Large intestine (tissue), 3 donors: ENCODE results near the gene CAMK2D. TPM values are rescaled to one million over a fixed set of nuclear protein-coding genes. Genes with fewer than 3 reads are reported as not detected.

Experiments used
- DNase-seq, 2 donors: peaks; one replicate each; pipeline versions ENCODE4 v3.0.0 to v3.0.0-alpha.2; 2013
- H3K27ac ChIP-seq: one replicate; pipeline ENCODE4 v1.5.1; 2013; ENCODE audit warnings: low read length
- H3K27me3 ChIP-seq: 2 replicates; pipeline ENCODE4 v1.6.1; 2013; ENCODE audit warnings: low read length; ENCODE audit not compliant: control insufficient read depth, insufficient read depth
- H3K36me3 ChIP-seq: 2 replicates; pipeline ENCODE4 v1.6.1; 2013; ENCODE audit warnings: low read length; ENCODE audit not compliant: control insufficient read depth, insufficient read depth
- H3K4me1 ChIP-seq: one replicate; pipeline ENCODE4 v1.6.1; 2013; ENCODE audit warnings: low read length; ENCODE audit not compliant: control insufficient read depth, insufficient read depth
- H3K4me3 ChIP-seq: one replicate; pipeline ENCODE4 v1.5.1; 2013; ENCODE audit warnings: low read length
- H3K9me3 ChIP-seq: one replicate; pipeline ENCODE4 v1.6.1; 2013; ENCODE audit warnings: mild to moderate bottlenecking, low read depth, low read length, moderate library complexity; ENCODE audit not compliant: control insufficient read depth
- WGBS: methylation state at CpG from one replicate; pipeline ENCODE4 v1.1.5; 2013; ENCODE audit warnings: low lambda C conversion rate; ENCODE audit not compliant: insufficient coverage; 5-methylcytosine and 5-hydroxymethylcytosine counted together
- polyA plus RNA-seq: library from polyadenylated mRNA; unstranded; fragments of 120-200 nt; gene quantifications from one replicate; pipeline ENCODE4 v1.2.1, GENCODE V29; 2013

Gene CAMK2D
- polyA plus RNA-seq, 1 donor: 67.7 TPM

GRCh38 chr4:113576947-113577678 is 184.4 kb downstream of the CAMK2D start:
- Histone ChIP-seq H3K9me3 (no peaks in the 10 kb centered on the region), H3K36me3 (no peaks in the 10 kb centered on the region), H3K4me3 (no peak overlapping the region), H3K4me1 (peaks cover 6% of the 10 kb centered on the region), H3K27me3 (no peaks in the 10 kb centered on the region), H3K27ac (no peak overlapping the region)
- DNase-seq: no peak
- WGBS: 100% methylated on average over 1 of the region's 5 CpGs

- no peaks in the 10 kb centered on the region for H3K27me3 ChIP-seq
- no peak overlapping the region for H3K27ac ChIP-seq
- no peaks in the 10 kb centered on the region for H3K9me3 ChIP-seq
- H3K4me3 ChIP-seq: no peak overlapping the region
- H3K36me3 ChIP-seq: no peaks in the 10 kb centered on the region
- 60% methylated on average over 1 of the region's 2 CpGs for WGBS
- no peak for DNase-seq
- peaks cover 6% of the 10 kb centered on the region for H3K4me1 ChIP-seq
Observed at GRCh38 chr4:113575401-113575800, 186.1 kb downstream of the CAMK2D start.

- no CpG with 5 or more reads among the region's 1 CpG for WGBS
- Histone ChIP-seq H3K27me3 (no peaks in the 10 kb centered on the region), H3K9me3 (no peaks in the 10 kb centered on the region), H3K4me1 (peaks cover 6% of the 10 kb centered on the region), H3K36me3 (no peaks in the 10 kb centered on the region), H3K27ac (peak overlapping the region; percentile 52), H3K4me3 (no peak overlapping the region)
- peak; percentile 9 to 48 for DNase-seq
Observed at GRCh38 chr4:113574636-113575103, 186.9 kb downstream of the CAMK2D start.

- no peak overlapping the region for H3K27ac ChIP-seq
- peaks cover 6% of the 10 kb centered on the region for H3K4me1 ChIP-seq
- 100% methylated on average over 2 of the region's 3 CpGs for WGBS
- DNase-seq: no peak
- H3K9me3 ChIP-seq: no peaks in the 10 kb centered on the region
- H3K27me3 ChIP-seq: no peaks in the 10 kb centered on the region
- no peaks in the 10 kb centered on the region for H3K36me3 ChIP-seq
- no peak overlapping the region for H3K4me3 ChIP-seq
Observed at GRCh38 chr4:113572620-113573019, 188.9 kb downstream of the CAMK2D start.

- no peak overlapping the region for H3K27ac ChIP-seq
- H3K27me3 ChIP-seq: no peaks in the 10 kb centered on the region
- peaks cover 2% of the 10 kb centered on the region for H3K36me3 ChIP-seq
- no peaks in the 10 kb centered on the region for H3K9me3 ChIP-seq
- H3K4me1 ChIP-seq: no peaks in the 10 kb centered on the region
- WGBS: 100% methylated on average over 2 of the region's 3 CpGs
- no peak for DNase-seq
- H3K4me3 ChIP-seq: no peak overlapping the region
Observed at GRCh38 chr4:113566015-113566795, 195.3 kb downstream of the CAMK2D start.

- H3K4me3 ChIP-seq: no peak overlapping the region
- no peaks in the 10 kb centered on the region for H3K4me1 ChIP-seq
- DNase-seq: no peak
- H3K27ac ChIP-seq: no peak overlapping the region
- no peaks in the 10 kb centered on the region for H3K9me3 ChIP-seq
- H3K27me3 ChIP-seq: no peaks in the 10 kb centered on the region
- peaks cover 2% of the 10 kb centered on the region for H3K36me3 ChIP-seq
Observed at GRCh38 chr4:113565702-113566012, 195.9 kb downstream of the CAMK2D start.

GRCh38 chr4:113564493-113564892 is 197.0 kb downstream of the CAMK2D start:
- Histone ChIP-seq H3K4me1 (no peaks in the 10 kb centered on the region), H3K27me3 (no peaks in the 10 kb centered on the region), H3K36me3 (peaks cover 2% of the 10 kb centered on the region), H3K9me3 (no peaks in the 10 kb centered on the region), H3K27ac (no peak overlapping the region), H3K4me3 (no peak overlapping the region)
- WGBS: 93% methylated on average over 3 of the region's 3 CpGs
- no peak for DNase-seq

GRCh38 chr4:113563691-113564378 is 197.7 kb downstream of the CAMK2D start:
- Histone ChIP-seq H3K27me3 (no peaks in the 10 kb centered on the region), H3K4me1 (no peaks in the 10 kb centered on the region), H3K27ac (no peak overlapping the region), H3K36me3 (peaks cover 2% of the 10 kb centered on the region), H3K4me3 (no peak overlapping the region), H3K9me3 (no peaks in the 10 kb centered on the region)
- WGBS: 100% methylated on average over 1 of the region's 5 CpGs
- DNase-seq: no peak

GRCh38 chr4:113561758-113562157 is 199.8 kb downstream of the CAMK2D start:
- no peaks in the 10 kb centered on the region for H3K27me3 ChIP-seq
- DNase-seq: no peak
- no peak overlapping the region for H3K4me3 ChIP-seq
- H3K4me1 ChIP-seq: no peaks in the 10 kb centered on the region
- no peak overlapping the region for H3K27ac ChIP-seq
- H3K9me3 ChIP-seq: no peaks in the 10 kb centered on the region
- peaks cover 2% of the 10 kb centered on the region for H3K36me3 ChIP-seq
- no CpG with 5 or more reads among the region's 2 CpGs for WGBS

- DNase-seq: no peak
- Histone ChIP-seq H3K36me3 (peaks cover 2% of the 10 kb centered on the region), H3K27me3 (no peaks in the 10 kb centered on the region), H3K4me1 (no peaks in the 10 kb centered on the region), H3K27ac (no peak overlapping the region), H3K4me3 (no peak overlapping the region), H3K9me3 (no peaks in the 10 kb centered on the region)
- no CpG with 5 or more reads among the region's 2 CpGs for WGBS
Observed at GRCh38 chr4:113561092-113561491, 200.4 kb downstream of the CAMK2D start.
